NCI-H146 treated with DMSO at 0.1 percent for 48 hours (cell line): ENCODE data around the gene EARS2.
"Not testable (repeated sequence)": the region's sequence is repeated elsewhere in the genome, so short reads cannot be mapped to it uniquely, and the experiment has no call there.

Experiments
- DNase-seq: peaks from one replicate; lab custom pipeline; 2025; ENCODE audit not compliant: unreplicated experiment; lab: John Stamatoyannopoulos, UW

EARS2 gene

GRCh38 chr16:23528644-23529310 lies 28.4 kb downstream of the EARS2 start:
- no peak for DNase-seq

GRCh38 chr16:23527961-23528643 lies 29.0 kb downstream of the EARS2 start:
- DNase-seq = no peak

- no peak for DNase-seq
Measured at GRCh38 chr16:23524886-23525285, 32.3 kb downstream of the EARS2 start.

- DNase-seq = no peak
Measured at GRCh38 chr16:23523876-23524385, 33.2 kb downstream of the EARS2 start.

- DNase-seq = no peak
Measured at GRCh38 chr16:23523321-23523720, 33.8 kb downstream of the EARS2 start.

- DNase-seq = no peak
Measured at GRCh38 chr16:23521965-23522364, 35.2 kb downstream of the EARS2 start.

GRCh38 chr16:23521037-23521743 lies 36.0 kb downstream of the EARS2 start:
- no peak for DNase-seq

- no peak for DNase-seq
Measured at GRCh38 chr16:23520500-23520899, 36.6 kb downstream of the EARS2 start.

- no peak for DNase-seq
Measured at GRCh38 chr16:23519282-23519681, 37.9 kb downstream of the EARS2 start.

- no peak for DNase-seq
Measured at GRCh38 chr16:23518435-23518891, 38.7 kb downstream of the EARS2 start.

- no peak for DNase-seq
Measured at GRCh38 chr16:23516366-23517137, 40.6 kb downstream of the EARS2 start.

GRCh38 chr16:23515881-23516280 lies 41.3 kb downstream of the EARS2 start:
- DNase-seq = no peak

GRCh38 chr16:23514381-23515152 lies 42.6 kb downstream of the EARS2 start:
- no peak for DNase-seq

GRCh38 chr16:23512168-23512695 lies 44.9 kb downstream of the EARS2 start:
- DNase-seq = no peak

- DNase-seq = no peak
Measured at GRCh38 chr16:23511731-23512130, 45.4 kb downstream of the EARS2 start.

GRCh38 chr16:23510915-23511270 lies 46.3 kb downstream of the EARS2 start:
- DNase-seq = not testable (repeated sequence)

GRCh38 chr16:23510164-23510914 lies 46.8 kb downstream of the EARS2 start, which contains the start of gene GGA2:
GGA2 (minus strand) TSS chr16:23510494; CDS start chr16:23510411, 83 bp downstream.
- DNase-seq = peak; percentile 75

GRCh38 chr16:23509782-23510163 lies 47.4 kb downstream of the EARS2 start:
- peak; percentile 12 for DNase-seq

GRCh38 chr16:23509441-23509754 lies 47.8 kb downstream of the EARS2 start:
- DNase-seq = no peak
